IMR-90 (cell line): ENCODE measurements around the gene TEAD1. TPM values are rescaled to one million over a fixed set of nuclear protein-coding genes. Genes with fewer than 3 reads are reported as not detected.

Experiments
- ATAC-seq: fragments of 200-7000 bp; cut with Tn5 transposase; 2 replicates; pipeline ENCODE4 v1.9.1; 2020; ENCODE audit warnings: low read depth, mild to moderate bottlenecking, moderate library complexity
- BruUV-seq: library from RNA; stranded (reverse); fragments of 400-500 nt; replicated peaks from 2 replicates; lab custom pipeline; 2021; lab: Mats Ljungman, UMichigan
- CTCF ChIA-PET: fragments of 300-600 bp; formaldehyde crosslinking; extraction: SDS; loops from one replicate; lab custom pipeline; 2021; ENCODE audit warnings: antibody characterized with exemption; lab: Yijun Ruan, JAX
- POLR2A ChIA-PET: fragments of 300-600 bp; sonication (Branson Sonifier 250); formaldehyde crosslinking; loops from one replicate; lab custom pipeline; 2022; ENCODE audit warnings: antibody characterized with exemption; ENCODE audit not compliant: unreplicated experiment; lab: Charles Lee
- DNase-seq: peaks from one replicate; pipeline ENCODE4 v3.0.0; 2013
- H2AFZ ChIP-seq: replicated peaks from 2 replicates; pipeline ENCODE3; 2013; ENCODE audit warnings: low read length, mild to moderate bottlenecking; ENCODE audit not compliant: poor library complexity
- H2AK5ac ChIP-seq: 2 replicates; pipeline ENCODE4 v1.6.1; 2013; ENCODE audit warnings: low read depth, low read length, inconsistent platforms
- H2AK9ac ChIP-seq: replicated peaks from 2 replicates; pipeline ENCODE3; 2013; ENCODE audit warnings: mild to moderate bottlenecking, low read depth, low read length, moderate library complexity; ENCODE audit not compliant: poor library complexity
- H2BK120ac ChIP-seq: 2 replicates; pipeline ENCODE4 v1.6.1; 2013; ENCODE audit warnings: low read depth, low read length, inconsistent platforms
- H2BK15ac ChIP-seq: 3 replicates; pipeline ENCODE4 v1.6.1; 2013; ENCODE audit warnings: low read depth, low read length, inconsistent platforms
- H2BK20ac ChIP-seq: 2 replicates; pipeline ENCODE4 v1.6.1; 2013; ENCODE audit warnings: low read depth, mild to moderate bottlenecking, inconsistent platforms, low read length, moderate library complexity
- H2BK5ac ChIP-seq: 2 replicates; pipeline ENCODE4 v1.6.1; 2013; ENCODE audit warnings: mild to moderate bottlenecking, low read depth, low read length, inconsistent platforms; ENCODE audit not compliant: poor library complexity, severe bottlenecking
- H3K14ac ChIP-seq: replicated peaks from 2 replicates; pipeline ENCODE4 v1.6.1; 2013; ENCODE audit warnings: low read depth, low read length, inconsistent platforms
- H3K18ac ChIP-seq: 2 replicates; pipeline ENCODE4 v1.6.1; 2013; ENCODE audit warnings: low read depth, low read length, control low read depth
- H3K23ac ChIP-seq: 2 replicates; pipeline ENCODE4 v1.6.1; 2013; ENCODE audit warnings: low read depth, low read length, inconsistent platforms
- H3K27ac ChIP-seq: 2 replicates; pipeline ENCODE4 v1.5.1; 2013; ENCODE audit warnings: mild to moderate bottlenecking, control low read depth, low read length; ENCODE audit not compliant: insufficient read depth
- H3K27me3 ChIP-seq: 2 replicates; pipeline ENCODE4 v1.6.1; 2013; ENCODE audit warnings: low read length; ENCODE audit not compliant: control insufficient read depth, insufficient read depth
- H3K36me3 ChIP-seq: 2 replicates; pipeline ENCODE4 v1.6.1; 2013; ENCODE audit warnings: low read length, mixed read lengths; ENCODE audit not compliant: control insufficient read depth, insufficient read depth
- H3K4ac ChIP-seq: 2 replicates; pipeline ENCODE4 v1.6.1; 2013; ENCODE audit warnings: low read depth, low read length, inconsistent platforms
- H3K4me1 ChIP-seq: 2 replicates; pipeline ENCODE4 v1.6.1; 2013; ENCODE audit warnings: low read length, mixed read lengths; ENCODE audit not compliant: control insufficient read depth, insufficient read depth
- H3K4me2 ChIP-seq: 2 replicates; pipeline ENCODE4 v1.6.1; 2013; ENCODE audit warnings: low read depth, mild to moderate bottlenecking, control low read depth, low read length, moderate library complexity
- H3K4me3 ChIP-seq: 2 replicates; pipeline ENCODE4 v1.5.1; 2013; ENCODE audit warnings: low read depth, mild to moderate bottlenecking, control low read depth, low read length, moderate library complexity; ENCODE audit not compliant: insufficient read depth
- H3K56ac ChIP-seq: 2 replicates; pipeline ENCODE4 v1.6.1; 2013; ENCODE audit warnings: low read length, inconsistent platforms; ENCODE audit not compliant: insufficient read depth; ENCODE audit errors: extremely low read depth
- H3K79me1 ChIP-seq, 2 experiments: 2 replicates each; pipeline ENCODE4 v1.6.1; 2013; ENCODE audit warnings: low read length in 2 of 2, inconsistent platforms in 1 of 2, low read depth in 1 of 2
- H3K9ac ChIP-seq: 2 replicates; pipeline ENCODE4 v1.6.1; 2013; ENCODE audit warnings: low read depth, low read length, control low read depth
- H3K9me1 ChIP-seq: 2 replicates; pipeline ENCODE4 v1.6.1; 2013; ENCODE audit warnings: low read length, inconsistent platforms; ENCODE audit not compliant: insufficient read depth
- H3K9me3 ChIP-seq: 2 replicates; pipeline ENCODE4 v1.6.1; 2013; ENCODE audit warnings: low read length; ENCODE audit not compliant: control insufficient read depth, insufficient read depth
- H4K20me1 ChIP-seq: 2 replicates; pipeline ENCODE4 v1.6.1; 2013; ENCODE audit warnings: low read length, inconsistent platforms; ENCODE audit not compliant: insufficient read depth
- H4K5ac ChIP-seq: 2 replicates; pipeline ENCODE4 v1.6.1; 2013; ENCODE audit warnings: mild to moderate bottlenecking, low read depth, low read length, control low read depth
- H4K8ac ChIP-seq, 2 experiments: 2 replicates each; pipeline ENCODE4 v1.6.1; 2013; ENCODE audit warnings: low read depth in 2 of 2, low read length in 2 of 2, control low read depth in 1 of 2, inconsistent platforms in 1 of 2
- H4K91ac ChIP-seq: 2 replicates; pipeline ENCODE4 v1.6.1; 2013; ENCODE audit warnings: low read depth, low read length, inconsistent platforms; ENCODE audit not compliant: insufficient read depth
- BHLHE40 ChIP-seq: fragments of 150-350 bp; IDR thresholded peaks from 2 replicates; pipeline ENCODE4 v1.6.1; 2016; ENCODE audit warnings: mild to moderate bottlenecking, low read depth, low read length
- CEBPB ChIP-seq: IDR thresholded peaks from 2 replicates; pipeline ENCODE4 v1.6.1; 2012; ENCODE audit warnings: low read depth, low read length, improper control_type of control experiment
- ELK1 ChIP-seq: fragments of 150-350 bp; IDR thresholded peaks from 2 replicates; pipeline ENCODE4 v1.6.1; 2016; ENCODE audit warnings: low read depth, mild to moderate bottlenecking, low read length, moderate library complexity, borderline replicate concordance
- FOS ChIP-seq: fragments of 150-350 bp; IDR thresholded peaks from 2 replicates; pipeline ENCODE4 v1.6.1; 2016; ENCODE audit warnings: low read depth, low read length
- MXI1 ChIP-seq: IDR thresholded peaks from 2 replicates; pipeline ENCODE4 v1.6.1; 2012; ENCODE audit warnings: low read depth, mild to moderate bottlenecking, low read length, moderate library complexity, borderline replicate concordance
- NFE2L2 ChIP-seq: fragments of 150-350 bp; IDR thresholded peaks from 2 replicates; pipeline ENCODE4 v1.6.1; 2016; ENCODE audit warnings: low read depth, mild to moderate bottlenecking, low read length
- POLR2A ChIP-seq: IDR thresholded peaks from 2 replicates; pipeline ENCODE4 v1.6.1; 2012; ENCODE audit warnings: mild to moderate bottlenecking, low read depth, low read length
- RAD21 ChIP-seq: IDR thresholded peaks from 2 replicates; pipeline ENCODE4 v1.6.1; 2012; ENCODE audit warnings: low read length, improper control_type of control experiment
- RCOR1 ChIP-seq: IDR thresholded peaks from 2 replicates; pipeline ENCODE4 v1.6.1; 2012; ENCODE audit warnings: mild to moderate bottlenecking, low read length, improper control_type of control experiment; ENCODE audit not compliant: insufficient replicate concordance
- RFX5 ChIP-seq: IDR thresholded peaks from 2 replicates; pipeline ENCODE4 v1.8.0; 2012; ENCODE audit warnings: low read depth, mild to moderate bottlenecking, low read length, moderate library complexity
- USF2 ChIP-seq: fragments of 150-350 bp; IDR thresholded peaks from 2 replicates; pipeline ENCODE4 v1.6.1; 2017; ENCODE audit warnings: mild to moderate bottlenecking, antibody characterized with exemption, low read length, low read depth
- WGBS, 2 experiments: methylation state at CpG; one replicate each; pipeline versions ENCODE4 v1.1.5 to v1.1.7; 2013; ENCODE audit warnings: missing lambda C conversion rate in 2 of 2; ENCODE audit not compliant: insufficient read length in 1 of 2; ENCODE audit errors: extremely low coverage in 2 of 2; 5-methylcytosine and 5-hydroxymethylcytosine counted together
- dilution Hi-C: fragments of 300-500 bp; cut with HindIII; formaldehyde crosslinking; loops from one replicate; pipeline ENCODE4 v1.14.3; 2018; ENCODE audit warnings: low sequenced_read_pairs; ENCODE audit not compliant: unreplicated experiment
- in situ Hi-C: fragments of 300-500 bp; cut with MboI; formaldehyde crosslinking; loops from 3 replicates; pipeline ENCODE4 v1.14.3; 2019; ENCODE audit warnings: low sequenced_read_pairs, inconsistent platforms, mixed read lengths
- intact Hi-C: fragments of 100-400 bp; cut with micrococcal nuclease; formaldehyde crosslinking; loops from 2 replicates; pipeline ENCODE4 v1.10.0; 2022
- polyA plus RNA-seq, 3 experiments: library from polyadenylated mRNA; depleted of rRNA; stranded (reverse); fragments of >200 nt; gene quantifications; 2 replicates each; pipeline ENCODE4 v1.2.3, GENCODE V29; 2012; ENCODE audit warnings: low replicate concordance in 1 of 3
- total RNA-seq: library from RNA; depleted of rRNA; stranded (reverse); fragments of >200 nt; gene quantifications from 2 replicates; pipeline ENCODE4 v1.2.3, GENCODE V29; 2012
- TF ChIP-seq, protein P1 (sequence below): conservative IDR thresholded peaks from 2 replicates; pipeline ENCODE4 v1.5.1; 2012; ENCODE audit warnings: mild to moderate bottlenecking, low read depth, low read length, improper control_type of control experiment

Gene TEAD1
- total and polyA plus RNA-seq, 2 of the 4 experiments (the other 2 are of a cell fraction) = 51.8 to 69.2 TPM

DNA sequence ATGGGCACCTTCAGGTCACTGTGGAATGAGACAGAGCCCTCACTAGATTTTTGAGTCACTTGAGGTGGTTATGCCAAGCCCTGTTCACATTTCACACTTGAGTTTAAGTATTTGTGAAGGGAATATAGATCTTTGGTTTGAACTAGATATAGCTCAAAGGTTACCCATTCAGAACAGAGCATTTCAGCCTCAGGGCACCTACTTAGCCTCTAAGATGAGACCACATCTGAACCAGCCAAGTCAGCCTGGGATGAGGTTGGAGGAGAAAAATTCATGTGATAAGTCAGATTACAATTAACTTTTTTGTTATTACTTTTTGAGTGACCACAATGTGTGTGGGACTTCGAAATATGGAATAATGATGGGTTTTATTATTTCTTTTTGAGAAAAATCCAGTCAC, 127.8 kb downstream of the TEAD1 start:
- peaks cover 94% of the 10 kb centered on the region for H4K20me1 ChIP-seq
- no peak for ATAC-seq

More for the DNA sequence above, 127.8 kb downstream of the TEAD1 start:
- H3K18ac ChIP-seq = no peak overlapping the region
- no peak overlapping the region for H3K4ac ChIP-seq
- no peak overlapping the region for H3K4me2 ChIP-seq
- intact Hi-C loops (loop anchor here (5.0 kb wide), 1 partner anchor 515 kb away; no protein-coding TSS in a partner anchor), in situ Hi-C loops (no loop called here), dilution Hi-C loops (no loop called here)
- H3K9ac ChIP-seq = no peak overlapping the region
- peaks cover 8% of the 10 kb centered on the region; the same call in 1 of the 2 replicates for H3K36me3 ChIP-seq
- ChIA-PET POLR2A (no interaction called here), CTCF (no interaction called here)
- H2BK120ac ChIP-seq = no peak overlapping the region
- H2BK15ac ChIP-seq = no peak overlapping the region
- no peaks in the 10 kb centered on the region for H3K9me3 ChIP-seq
- H2AK9ac ChIP-seq = no peak overlapping the region
- H3K27me3 ChIP-seq = no peaks in the 10 kb centered on the region
- peaks cover 38% of the 10 kb centered on the region for H3K4me1 ChIP-seq
- H4K8ac ChIP-seq = no peak overlapping the region
- no peak overlapping the region for H3K27ac ChIP-seq
- H3K79me1 ChIP-seq = peaks cover 49 to 98% of the 10 kb centered on the region in 2 experiments
- H4K5ac ChIP-seq = no peak overlapping the region
- no peak overlapping the region for H4K91ac ChIP-seq
- no peak overlapping the region for H3K56ac ChIP-seq
- no peak overlapping the region for H2AFZ ChIP-seq
- BruUV-seq = no TSS peak
- H2AK5ac ChIP-seq = no peak overlapping the region
- TF ChIP-seq CEBPB (no peak), USF2 (no peak), RCOR1 (no peak), NFE2L2 (no peak), ELK1 (no peak), RAD21 (no peak), FOS (no peak), MXI1 (no peak), BHLHE40 (no peak), POLR2A (no peak), RFX5 (no peak)
- TF ChIP-seq, protein P1, sequence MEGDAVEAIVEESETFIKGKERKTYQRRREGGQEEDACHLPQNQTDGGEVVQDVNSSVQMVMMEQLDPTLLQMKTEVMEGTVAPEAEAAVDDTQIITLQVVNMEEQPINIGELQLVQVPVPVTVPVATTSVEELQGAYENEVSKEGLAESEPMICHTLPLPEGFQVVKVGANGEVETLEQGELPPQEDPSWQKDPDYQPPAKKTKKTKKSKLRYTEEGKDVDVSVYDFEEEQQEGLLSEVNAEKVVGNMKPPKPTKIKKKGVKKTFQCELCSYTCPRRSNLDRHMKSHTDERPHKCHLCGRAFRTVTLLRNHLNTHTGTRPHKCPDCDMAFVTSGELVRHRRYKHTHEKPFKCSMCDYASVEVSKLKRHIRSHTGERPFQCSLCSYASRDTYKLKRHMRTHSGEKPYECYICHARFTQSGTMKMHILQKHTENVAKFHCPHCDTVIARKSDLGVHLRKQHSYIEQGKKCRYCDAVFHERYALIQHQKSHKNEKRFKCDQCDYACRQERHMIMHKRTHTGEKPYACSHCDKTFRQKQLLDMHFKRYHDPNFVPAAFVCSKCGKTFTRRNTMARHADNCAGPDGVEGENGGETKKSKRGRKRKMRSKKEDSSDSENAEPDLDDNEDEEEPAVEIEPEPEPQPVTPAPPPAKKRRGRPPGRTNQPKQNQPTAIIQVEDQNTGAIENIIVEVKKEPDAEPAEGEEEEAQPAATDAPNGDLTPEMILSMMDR = no peak
- no peak overlapping the region for H3K4me3 ChIP-seq
- no peak overlapping the region for H2BK5ac ChIP-seq
- no peak for DNase-seq
- no CpG with 5 or more reads among the region's 1 CpG for WGBS, 2 experiments
- H2BK20ac ChIP-seq = no peak overlapping the region
- H3K9me1 ChIP-seq = peaks cover 46% of the 10 kb centered on the region
- H3K14ac ChIP-seq = no peak overlapping the region
- H3K23ac ChIP-seq = no peak overlapping the region
